ENCODE data around the gene CCDC6.

- no peak for TF ChIP-seq CTCF (IDR thresholded peaks at IDR 0.05)
- TF ChIP-seq EP300 (IDR thresholded peaks at IDR 0.05), result no peak
These were observed 38.1 kb upstream of the CCDC6 start for GRCh38 chr10:59944339-59944935.

All from ovary (tissue), 3 donors.